Measurements from ENCODE around the gene MED15.

The MED15 gene

DNA sequence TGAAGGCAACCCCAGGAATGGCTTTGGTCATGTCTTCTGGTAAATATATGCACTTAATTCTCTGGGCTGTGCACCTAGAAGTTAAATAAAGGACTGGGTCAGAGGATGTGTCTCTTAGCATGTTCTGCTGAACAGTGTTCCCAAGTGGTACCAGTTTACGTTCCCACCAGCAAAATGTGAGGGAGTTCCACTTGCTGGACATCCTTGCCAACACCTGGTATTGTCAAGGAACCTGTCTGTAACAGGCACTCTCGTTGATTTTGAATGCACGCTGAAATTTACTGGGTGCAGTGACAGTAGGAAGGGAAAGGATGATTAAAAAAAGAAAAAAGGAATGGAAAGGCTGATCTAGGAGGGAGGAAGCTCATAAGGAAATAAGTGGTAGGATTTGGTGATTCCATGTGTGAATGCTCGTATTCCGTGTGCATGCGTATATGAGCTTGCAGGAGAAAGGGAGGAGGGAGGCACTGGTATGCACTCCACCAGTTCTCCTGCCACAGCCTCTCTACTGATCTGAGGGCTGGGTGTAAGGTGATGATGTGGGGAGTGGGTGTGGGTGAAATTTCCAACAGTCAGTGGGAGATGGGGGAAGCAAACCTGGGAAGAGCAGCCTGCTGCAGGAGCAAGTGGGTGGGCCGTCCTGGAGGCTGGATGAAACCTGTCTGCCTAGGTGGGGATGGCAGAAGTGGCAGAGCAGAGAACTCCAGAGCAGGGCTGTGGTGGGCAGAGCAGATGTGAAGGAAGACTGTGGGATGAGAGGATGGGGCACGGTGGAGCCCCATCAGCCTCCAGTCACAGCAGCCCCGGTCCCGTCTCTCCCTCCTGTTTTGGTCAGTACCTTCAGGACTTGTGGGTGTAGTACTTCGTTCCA lies 15.0 kb downstream of the MED15 start:
- peak overlapping the region; percentile 75 for H3K27ac ChIP-seq
- no peak overlapping the region for H3K4me3 ChIP-seq
- peaks cover 70% of the 10 kb centered on the region for H3K4me1 ChIP-seq
- H4K20me1 ChIP-seq, result peaks cover 100% of the 10 kb centered on the region
- H3K36me3 ChIP-seq, result peaks cover 74% of the 10 kb centered on the region
- TF ChIP-seq Cebpa-rat (IDR thresholded peaks at IDR 0.05), result no peak
- H3K9ac ChIP-seq, result no peak overlapping the region
- no peaks in the 10 kb centered on the region for H3K27me3 ChIP-seq
- H3K4me2 ChIP-seq, result peak overlapping the region; percentile 68
- no peaks in the 10 kb centered on the region for H3K9me3 ChIP-seq

DNA sequence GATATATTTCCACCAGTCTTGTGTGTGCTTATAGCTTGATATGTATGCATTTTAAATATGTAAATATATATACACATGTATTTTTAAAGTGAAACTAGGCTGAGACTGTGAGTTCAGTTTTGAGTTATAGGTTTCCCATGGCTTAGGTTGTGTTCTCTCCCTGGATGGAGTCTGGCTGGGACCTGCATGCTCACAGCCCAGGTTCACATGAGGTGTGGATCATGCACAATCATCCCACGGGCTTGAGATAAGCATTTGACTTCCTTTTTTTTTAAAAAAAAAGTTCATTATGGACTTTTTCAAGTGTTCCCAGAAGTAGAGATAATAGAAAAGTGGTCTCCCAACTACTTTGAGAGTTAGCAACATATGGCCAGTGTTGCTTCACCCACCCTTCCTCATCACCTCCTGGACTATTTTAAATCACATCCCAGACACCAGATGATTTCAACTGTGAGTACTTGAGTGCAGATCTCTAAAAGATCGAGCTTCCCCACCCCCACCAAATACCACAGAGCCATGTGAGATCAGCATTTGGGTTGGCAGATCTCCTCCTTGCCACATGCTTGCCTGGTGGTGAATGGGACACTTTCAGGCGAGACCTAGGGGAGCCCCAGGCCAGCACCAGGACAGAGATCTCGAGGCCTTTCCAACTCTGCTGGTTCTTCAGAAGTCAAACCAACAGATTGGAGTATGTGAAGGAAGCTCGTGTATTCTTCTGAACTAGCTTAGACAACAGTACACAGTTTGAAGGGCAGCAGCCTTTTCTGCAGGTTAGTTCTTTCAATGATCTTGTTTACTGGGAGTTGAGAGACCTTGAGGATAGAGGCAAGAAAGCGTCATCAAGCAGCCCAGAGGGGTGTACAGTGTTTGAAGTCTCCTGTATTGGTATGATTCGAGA lies 15.9 kb downstream of the MED15 start:
- peaks cover 67% of the 10 kb centered on the region for H3K4me1 ChIP-seq
- peak overlapping the region; percentile 68 for H3K4me2 ChIP-seq
- H3K9me3 ChIP-seq, result no peaks in the 10 kb centered on the region
- peak overlapping the region; percentile 63 for H3K9ac ChIP-seq
- H3K27me3 ChIP-seq, result no peaks in the 10 kb centered on the region
- peak overlapping the region; percentile 75 for H3K27ac ChIP-seq
- no peak overlapping the region for H3K4me3 ChIP-seq
- H3K36me3 ChIP-seq, result peaks cover 74% of the 10 kb centered on the region
- peaks cover 100% of the 10 kb centered on the region for H4K20me1 ChIP-seq
- TF ChIP-seq Cebpa-rat (IDR thresholded peaks at IDR 0.05), result no peak

DNA sequence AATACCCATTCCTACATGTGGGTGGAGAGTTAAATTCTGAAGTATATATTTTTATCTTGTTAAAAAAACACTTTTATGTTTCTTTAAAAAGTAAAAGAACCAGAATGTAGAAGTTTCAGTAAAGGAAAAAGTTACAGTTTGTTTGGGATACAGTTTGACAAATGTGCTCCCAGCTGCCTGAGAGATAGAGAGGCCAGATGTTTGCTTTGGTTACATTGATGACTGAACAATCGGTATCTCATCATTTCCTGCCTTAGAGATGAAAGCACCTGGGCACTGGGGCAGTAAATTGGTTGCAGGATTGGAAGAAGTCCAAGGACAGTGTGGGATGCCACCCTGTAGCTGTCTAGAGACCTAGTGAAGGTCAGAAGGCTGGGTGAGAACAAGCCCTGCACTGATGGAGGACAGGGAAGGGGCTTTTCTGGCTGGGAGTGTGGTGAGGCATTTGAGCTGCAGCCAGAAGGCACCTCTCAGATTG lies 16.6 kb downstream of the MED15 start:
- H3K9ac ChIP-seq, result peak overlapping the region; percentile 63
- H3K27ac ChIP-seq, result peak overlapping the region; percentile 75
- peaks cover 100% of the 10 kb centered on the region for H4K20me1 ChIP-seq
- no peak overlapping the region for H3K4me3 ChIP-seq
- H3K36me3 ChIP-seq, result peaks cover 74% of the 10 kb centered on the region
- peaks cover 67% of the 10 kb centered on the region for H3K4me1 ChIP-seq
- H3K27me3 ChIP-seq, result no peaks in the 10 kb centered on the region
- H3K9me3 ChIP-seq, result no peaks in the 10 kb centered on the region
- no peak for TF ChIP-seq Cebpa-rat (IDR thresholded peaks at IDR 0.05)
- H3K4me2 ChIP-seq, result peak overlapping the region; percentile 68

DNA sequence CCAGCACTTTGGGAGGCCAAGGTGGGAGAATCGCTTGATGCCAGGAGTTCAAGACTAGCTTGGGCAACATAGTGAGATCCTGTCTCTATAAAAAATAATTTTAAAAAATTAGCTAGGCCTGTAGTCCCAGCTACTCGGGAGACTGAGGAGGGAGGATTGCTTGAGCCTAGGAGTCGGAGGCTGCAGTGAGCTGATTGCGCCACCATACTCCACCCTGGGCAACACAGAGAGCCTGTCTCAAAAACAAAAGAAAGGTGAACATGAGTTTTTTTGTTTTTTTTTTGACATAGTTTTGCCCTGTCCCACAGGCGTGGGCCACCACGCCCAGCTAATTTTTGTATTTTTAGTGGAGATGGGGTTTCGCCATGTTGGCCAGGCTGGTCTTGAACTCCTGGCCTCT lies 17.6 kb downstream of the MED15 start:
- H3K4me1 ChIP-seq, result peaks cover 60% of the 10 kb centered on the region
- TF ChIP-seq Cebpa-rat (IDR thresholded peaks at IDR 0.05), result no peak
- peaks cover 100% of the 10 kb centered on the region for H4K20me1 ChIP-seq
- no peaks in the 10 kb centered on the region for H3K27me3 ChIP-seq
- H3K9me3 ChIP-seq, result no peaks in the 10 kb centered on the region
- H3K36me3 ChIP-seq, result peaks cover 74% of the 10 kb centered on the region
- peak overlapping the region; percentile 68 for H3K4me2 ChIP-seq
- no peak overlapping the region for H3K9ac ChIP-seq
- peak overlapping the region; percentile 47 for H3K27ac ChIP-seq
- H3K4me3 ChIP-seq, result no peak overlapping the region

DNA sequence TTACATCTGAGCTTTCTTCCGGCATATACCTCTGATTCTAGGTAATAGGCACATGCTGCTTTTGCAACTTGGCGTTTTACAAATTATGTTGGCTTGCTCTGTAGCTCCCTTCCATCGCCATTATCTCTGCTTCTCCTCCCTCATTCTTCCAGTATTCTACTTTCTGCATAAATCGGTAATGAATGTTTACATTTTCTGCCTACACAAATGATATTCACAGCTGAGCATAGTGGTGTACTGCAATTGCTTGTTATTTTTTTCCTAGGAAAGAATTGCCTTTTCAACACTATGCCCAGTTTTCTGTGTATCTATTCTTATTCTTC lies 18.9 kb downstream of the MED15 start:
- Histone ChIP-seq H3K27me3 (no peaks in the 10 kb centered on the region), H4K20me1 (peaks cover 100% of the 10 kb centered on the region), H3K4me3 (no peak overlapping the region), H3K9me3 (no peaks in the 10 kb centered on the region), H3K9ac (no peak overlapping the region), H3K4me2 (no peak overlapping the region), H3K27ac (no peak overlapping the region), H3K36me3 (peaks cover 74% of the 10 kb centered on the region), H3K4me1 (peaks cover 71% of the 10 kb centered on the region)
- no peak for TF ChIP-seq Cebpa-rat (IDR thresholded peaks at IDR 0.05)

DNA sequence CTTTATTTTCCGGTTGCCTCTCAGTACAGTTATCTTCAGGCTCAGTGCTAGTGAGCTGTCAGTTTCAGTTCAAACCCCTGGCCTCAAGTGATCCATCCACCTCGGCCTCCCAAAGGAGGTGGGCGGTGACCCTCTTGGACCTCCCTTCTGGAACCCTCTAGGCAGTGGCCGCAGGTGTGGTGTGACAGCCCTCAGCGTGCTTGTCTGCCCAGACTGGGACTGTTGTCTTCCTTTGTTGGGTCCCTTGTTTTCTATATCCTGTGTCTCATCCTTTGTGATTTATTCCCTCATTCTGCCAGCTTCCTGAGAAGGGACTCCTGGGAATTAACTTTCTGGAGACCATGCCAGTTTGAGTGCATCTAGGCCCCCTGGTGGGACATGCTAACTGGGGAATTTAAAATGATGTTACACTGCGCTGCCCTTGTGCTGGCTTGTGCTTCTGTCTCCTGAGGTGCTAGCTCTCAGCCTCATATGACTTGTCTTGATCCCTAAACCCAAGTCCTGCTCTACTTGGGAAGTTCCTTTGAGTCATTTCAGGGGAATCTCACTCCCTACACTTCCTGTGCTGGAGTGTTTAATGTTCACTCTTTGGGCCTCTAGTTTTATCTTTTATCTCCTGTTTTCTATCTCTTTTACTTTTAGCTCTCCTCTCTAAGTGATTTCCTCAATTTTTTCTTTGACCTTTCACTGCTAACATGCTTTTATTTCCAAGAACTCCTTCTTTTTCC lies 19.4 kb downstream of the MED15 start:
- H3K4me2 ChIP-seq, result no peak overlapping the region

DNA sequence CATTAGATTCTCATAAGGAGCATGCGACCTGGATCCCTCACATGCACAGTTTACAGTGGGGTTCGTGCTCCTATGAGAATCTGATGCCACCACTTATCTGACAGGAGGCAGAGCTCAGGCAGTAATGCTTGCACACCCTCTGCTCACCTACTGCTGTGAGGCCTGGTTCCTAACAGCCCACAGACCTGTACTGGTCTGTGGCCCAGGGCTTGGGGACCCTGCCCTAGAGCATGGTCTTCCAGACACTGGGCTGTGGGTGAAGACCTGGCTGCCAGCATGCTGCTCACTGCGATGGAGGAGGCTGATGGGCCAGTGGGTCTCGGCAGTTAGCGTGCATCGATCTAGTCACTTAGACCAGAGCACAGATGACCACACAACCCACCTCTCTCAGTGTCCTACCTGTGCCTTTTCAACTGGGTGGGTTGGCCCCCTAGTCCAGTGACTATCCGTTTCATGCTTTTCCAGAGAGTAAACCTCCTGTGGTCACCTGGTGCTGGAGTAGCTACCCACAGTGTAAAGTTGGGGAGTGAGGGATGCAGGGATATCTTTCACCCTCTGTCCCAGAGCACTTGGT lies 21.1 kb downstream of the MED15 start:
- Histone ChIP-seq H3K27me3 (no peaks in the 10 kb centered on the region), H3K27ac (no peak overlapping the region), H3K4me1 (peaks cover 74% of the 10 kb centered on the region), H3K4me2 (no peak overlapping the region), H3K9ac (no peak overlapping the region), H3K4me3 (no peak overlapping the region), H4K20me1 (peaks cover 100% of the 10 kb centered on the region), H3K9me3 (no peaks in the 10 kb centered on the region), H3K36me3 (peaks cover 83% of the 10 kb centered on the region)
- no peak for TF ChIP-seq Cebpa-rat (IDR thresholded peaks at IDR 0.05)

More for the DNA sequence above, 19.4 kb downstream of the MED15 start:
- peaks cover 100% of the 10 kb centered on the region for H4K20me1 ChIP-seq
- H3K9me3 ChIP-seq, result no peaks in the 10 kb centered on the region
- no peak overlapping the region for H3K9ac ChIP-seq
- no peaks in the 10 kb centered on the region for H3K27me3 ChIP-seq
- peaks cover 74% of the 10 kb centered on the region for H3K4me1 ChIP-seq
- peaks cover 76% of the 10 kb centered on the region for H3K36me3 ChIP-seq
- H3K4me3 ChIP-seq, result no peak overlapping the region
- H3K27ac ChIP-seq, result no peak overlapping the region
- TF ChIP-seq Cebpa-rat (IDR thresholded peaks at IDR 0.05), result no peak

DNA sequence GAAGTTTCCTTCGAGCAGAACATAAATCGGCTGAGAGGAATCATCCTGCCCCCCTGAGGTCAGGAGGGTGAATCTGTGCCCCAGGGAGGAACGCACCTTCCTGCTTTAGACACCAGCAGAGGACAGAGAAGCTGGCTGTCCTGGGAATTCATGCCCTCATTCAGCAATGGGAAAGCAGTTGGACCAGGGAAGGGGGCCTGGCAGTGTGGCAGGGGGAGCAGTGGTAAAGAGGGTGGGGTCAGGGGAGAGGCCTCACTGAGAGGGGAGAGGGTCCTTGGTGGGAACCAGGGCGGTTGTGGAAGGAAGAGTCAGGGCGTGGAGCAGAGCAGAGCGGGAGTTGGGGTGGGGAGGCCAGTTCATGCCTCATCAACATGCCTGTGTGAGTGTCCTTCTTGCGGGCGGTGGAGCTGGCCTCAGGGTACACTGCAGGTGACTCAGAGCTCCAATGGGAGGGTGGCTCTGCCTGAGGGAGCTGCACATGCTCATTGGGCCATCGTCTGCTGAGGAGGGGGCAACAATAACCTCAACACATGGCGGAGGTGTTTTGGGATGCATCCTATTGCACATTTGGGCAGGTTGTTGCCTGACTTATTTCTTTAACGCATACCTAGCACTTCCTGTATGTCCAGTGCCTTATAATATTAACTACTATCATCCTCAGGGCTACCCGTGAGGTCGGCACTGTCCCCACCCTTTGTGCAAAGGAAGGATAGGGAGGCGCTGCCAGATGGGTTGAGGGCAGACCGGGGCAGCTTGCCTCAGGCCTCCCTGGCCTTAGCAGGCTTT lies 23.2 kb downstream of the MED15 start:
- no peak overlapping the region; the same call in 1 of the 2 replicates for H3K9ac ChIP-seq
- 0 out of 2 replicates have a peak overlapping the region, but pooled peaks have one; percentile 28 for H3K4me2 ChIP-seq
- H3K4me1 ChIP-seq, result peaks cover 66% of the 10 kb centered on the region
- no peak overlapping the region for H3K4me3 ChIP-seq
- H3K9me3 ChIP-seq, result no peaks in the 10 kb centered on the region
- TF ChIP-seq Cebpa-rat (IDR thresholded peaks at IDR 0.05), result no peak
- H3K36me3 ChIP-seq, result peaks cover 99% of the 10 kb centered on the region
- H3K27me3 ChIP-seq, result no peaks in the 10 kb centered on the region
- H3K27ac ChIP-seq, result 0 out of 2 replicates have a peak overlapping the region, but pooled peaks have one; percentile 4
- peaks cover 100% of the 10 kb centered on the region for H4K20me1 ChIP-seq

Data from BLaER1 (cell line).